CD4-positive, CD25-positive, alpha-beta regulatory T cell (primary cell): Measurements from ENCODE around the gene RFX4. TPM values are rescaled to one million over a fixed set of nuclear protein-coding genes. Genes with fewer than 3 reads are reported as not detected.

ENCODE experiments used
- ATAC-seq, 2 donors: fragments of 150-1000 bp; cut with Tn5 transposase; one replicate each; pipeline ENCODE4 v1.10.0; 2021; ENCODE audit warnings: low read depth in 2 of 2, moderate number of reproducible peaks in 2 of 2, moderate library complexity in 1 of 2
- DNase-seq, 3 donors: peaks; one replicate each; pipeline versions ENCODE4 v3.0.0 to v3.0.0-alpha.2; 2012 to 2022; ENCODE audit warnings: mixed read lengths in 1 of 3
- H3K27ac ChIP-seq: one replicate; pipeline ENCODE4 v1.7.0; 2013; ENCODE audit warnings: mild to moderate bottlenecking, low read length; ENCODE audit not compliant: insufficient read depth, poor library complexity, severe bottlenecking
- H3K27me3 ChIP-seq: one replicate; pipeline ENCODE4 v1.7.0; 2013; ENCODE audit warnings: low read length; ENCODE audit not compliant: control insufficient read depth, insufficient read depth
- H3K36me3 ChIP-seq: one replicate; pipeline ENCODE4 v1.7.0; 2013; ENCODE audit warnings: mild to moderate bottlenecking, low read length, moderate library complexity; ENCODE audit not compliant: control insufficient read depth, insufficient read depth
- H3K4me1 ChIP-seq: 2 replicates; pipeline ENCODE4 v1.7.0; 2013; ENCODE audit warnings: mild to moderate bottlenecking, low read length; ENCODE audit not compliant: insufficient read depth, control insufficient read depth, poor library complexity, severe bottlenecking
- H3K4me3 ChIP-seq: one replicate; pipeline ENCODE4 v1.7.0; 2013; ENCODE audit warnings: low read depth, mild to moderate bottlenecking, low read length, moderate library complexity
- H3K9me3 ChIP-seq, 2 experiments: 1 replicate in 1 of 2; 2 replicates in 1 of 2; pipeline ENCODE4 v1.7.0; 2013; ENCODE audit warnings: low read length in 2 of 2, mild to moderate bottlenecking in 1 of 2, moderate library complexity in 1 of 2; ENCODE audit not compliant: control insufficient read depth in 2 of 2
- H3K27ac Mint-ChIP-seq, 3 donors: one replicate each; pipeline ENCODE4 v1.8.0; 2020 to 2022; ENCODE audit warnings: mild to moderate bottlenecking in 3 of 3, mixed read lengths in 3 of 3, moderate library complexity in 2 of 3
- H3K27me3 Mint-ChIP-seq: one replicate; pipeline ENCODE4 v1.8.0; 2022; ENCODE audit warnings: mild to moderate bottlenecking, mixed read lengths
- H3K36me3 Mint-ChIP-seq: one replicate; pipeline ENCODE4 v1.8.0; 2020; ENCODE audit warnings: mixed read lengths
- H3K4me1 Mint-ChIP-seq, 4 donors: one replicate each; pipeline ENCODE4 v1.8.0; 2020 to 2022; ENCODE audit warnings: mixed read lengths in 4 of 4, mild to moderate bottlenecking in 1 of 4
- H3K4me3 Mint-ChIP-seq, 4 donors: one replicate each; pipeline ENCODE4 v1.8.0; 2020 to 2022; ENCODE audit warnings: mild to moderate bottlenecking in 4 of 4, mixed read lengths in 4 of 4, moderate library complexity in 3 of 4
- H3K9me3 Mint-ChIP-seq, 7 donors: one replicate each; pipeline ENCODE4 v1.8.0; 2020 to 2022; ENCODE audit warnings: mixed read lengths in 7 of 7, mild to moderate bottlenecking in 3 of 7, moderate library complexity in 2 of 7
- polyA plus RNA-seq, 4 donors: library from polyadenylated mRNA; unstranded; fragments of 300-500 nt; fragmentation: Illumina TruSeq; gene quantifications; one replicate each; pipeline ENCODE4 v1.2.3, GENCODE V29; 2021
- total RNA-seq: library from RNA; stranded (reverse); gene quantifications from one replicate; pipeline ENCODE4 v1.2.3, GENCODE V29; 2022

RFX4 gene
- total and polyA plus RNA-seq, 5 donors from 2014 or later: not detected

- H3K27ac Mint-ChIP-seq: no peak overlapping the region
- Histone ChIP-seq H3K27me3 (peaks cover 32% of the 10 kb centered on the region), H3K27ac (no peak overlapping the region), H3K4me3 (no peak overlapping the region), H3K9me3 (no peaks in the 10 kb centered on the region), H3K36me3 (no peaks in the 10 kb centered on the region), H3K4me1 (peaks cover 12% of the 10 kb centered on the region)
- H3K4me3 Mint-ChIP-seq: peak overlapping the region in 1 of 4 donors; percentile 61
- peaks cover 0 to 32% (median 8%) of the 10 kb centered on the region in 4 donors for H3K4me1 Mint-ChIP-seq
- H3K36me3 Mint-ChIP-seq: no peaks in the 10 kb centered on the region
- DNase-seq (no peak), ATAC-seq (no peak)
- H3K27me3 Mint-ChIP-seq: peaks cover 76% of the 10 kb centered on the region
- H3K9me3 Mint-ChIP-seq: peaks cover 0 to 1% (median 0%) of the 10 kb centered on the region in 7 donors
These were observed 1.9 kb upstream of the RFX4 start for GRCh38 chr12:106580671-106581508.

GRCh38 chr12:106581543-106582248 lies 1.1 kb upstream of the RFX4 start:
- Histone ChIP-seq H3K4me3 (no peak overlapping the region), H3K27me3 (peaks cover 27% of the 10 kb centered on the region), H3K4me1 (peaks cover 12% of the 10 kb centered on the region), H3K9me3 (no peaks in the 10 kb centered on the region), H3K27ac (no peak overlapping the region), H3K36me3 (no peaks in the 10 kb centered on the region)
- Mint-ChIP-seq H3K4me3 (peak overlapping the region in 2 of 4 donors; percentile 35 to 73), H3K27ac (no peak overlapping the region), H3K27me3 (peaks cover 81% of the 10 kb centered on the region), H3K36me3 (no peaks in the 10 kb centered on the region), H3K4me1 (peaks cover 0 to 32% (median 8%) of the 10 kb centered on the region in 4 donors), H3K9me3 (peaks cover 0 to 1% (median 0%) of the 10 kb centered on the region in 7 donors)
- DNase-seq: no peak
- no peak for ATAC-seq

- no peaks in the 10 kb centered on the region for H3K36me3 Mint-ChIP-seq
- Histone ChIP-seq H3K9me3 (no peaks in the 10 kb centered on the region), H3K27ac (no peak overlapping the region), H3K4me1 (peaks cover 12% of the 10 kb centered on the region), H3K27me3 (peaks cover 26% of the 10 kb centered on the region), H3K36me3 (no peaks in the 10 kb centered on the region), H3K4me3 (no peak overlapping the region)
- no peak for DNase-seq
- no peak for ATAC-seq
- H3K4me1 Mint-ChIP-seq: peaks cover 0 to 32% (median 8%) of the 10 kb centered on the region in 4 donors
- H3K4me3 Mint-ChIP-seq: peak overlapping the region in 2 of 4 donors; percentile 35 to 73
- peaks cover 0 to 1% (median 0%) of the 10 kb centered on the region in 7 donors for H3K9me3 Mint-ChIP-seq
- H3K27ac Mint-ChIP-seq: no peak overlapping the region
- H3K27me3 Mint-ChIP-seq: peaks cover 83% of the 10 kb centered on the region
These were observed 584 bp upstream of the RFX4 start for GRCh38 chr12:106582249-106582591.

GRCh38 chr12:106583242-106584103 lies 669 bp downstream of the RFX4 start:
- Mint-ChIP-seq H3K36me3 (no peaks in the 10 kb centered on the region), H3K27me3 (peaks cover 84% of the 10 kb centered on the region), H3K27ac (no peak overlapping the region), H3K4me3 (peak overlapping the region in 2 of 4 donors; percentile 47 to 67), H3K4me1 (peaks cover 0 to 35% (median 8%) of the 10 kb centered on the region in 4 donors), H3K9me3 (peaks cover 0 to 1% (median 0%) of the 10 kb centered on the region in 7 donors)
- H3K4me1 ChIP-seq: peaks cover 12% of the 10 kb centered on the region
- ATAC-seq: no peak
- peak in 1 of 3 donors; percentile 29 for DNase-seq
- no peak overlapping the region for H3K4me3 ChIP-seq
- no peaks in the 10 kb centered on the region for H3K36me3 ChIP-seq
- H3K9me3 ChIP-seq: no peaks in the 10 kb centered on the region
- H3K27me3 ChIP-seq: peaks cover 31% of the 10 kb centered on the region
- H3K27ac ChIP-seq: no peak overlapping the region

- ATAC-seq (no peak), DNase-seq (no peak)
- peaks cover 88% of the 10 kb centered on the region for H3K27me3 Mint-ChIP-seq
- H3K4me3 ChIP-seq: no peak overlapping the region
- peak overlapping the region in 2 of 4 donors; percentile 22 to 48 for H3K4me3 Mint-ChIP-seq
- peaks cover 12% of the 10 kb centered on the region for H3K4me1 ChIP-seq
- H3K36me3 ChIP-seq: no peaks in the 10 kb centered on the region
- H3K27ac Mint-ChIP-seq: peak overlapping the region in 1 of 3 donors; percentile 5
- H3K27ac ChIP-seq: no peak overlapping the region
- H3K4me1 Mint-ChIP-seq: peaks cover 0 to 35% (median 8%) of the 10 kb centered on the region in 4 donors
- peaks cover 0 to 1% (median 0%) of the 10 kb centered on the region in 7 donors for H3K9me3 Mint-ChIP-seq
- peaks cover 36% of the 10 kb centered on the region for H3K27me3 ChIP-seq
- no peaks in the 10 kb centered on the region for H3K9me3 ChIP-seq
- H3K36me3 Mint-ChIP-seq: no peaks in the 10 kb centered on the region
These were observed 1.6 kb downstream of the RFX4 start for GRCh38 chr12:106584104-106585064.

- H3K36me3 ChIP-seq: no peaks in the 10 kb centered on the region
- no peaks in the 10 kb centered on the region for H3K9me3 ChIP-seq
- peaks cover 35% of the 10 kb centered on the region for H3K27me3 ChIP-seq
- no peak for DNase-seq
- ATAC-seq: no peak
- Mint-ChIP-seq H3K4me1 (peaks cover 0 to 35% (median 8%) of the 10 kb centered on the region in 4 donors), H3K27me3 (peaks cover 85% of the 10 kb centered on the region), H3K4me3 (peak overlapping the region in 1 of 4 donors; percentile 73), H3K9me3 (no peaks in the 10 kb centered on the region), H3K36me3 (no peaks in the 10 kb centered on the region), H3K27ac (no peak overlapping the region)
- H3K4me3 ChIP-seq: no peak overlapping the region
- H3K4me1 ChIP-seq: peaks cover 12% of the 10 kb centered on the region
- no peak overlapping the region for H3K27ac ChIP-seq
These were observed 2.3 kb downstream of the RFX4 start for GRCh38 chr12:106585105-106585520.
